WTC11 (cell line): ENCODE data around the gene TPK1. TPM values are rescaled to one million over a fixed set of nuclear protein-coding genes. Genes with fewer than 3 reads are reported as not detected.

ENCODE experiments used
- ATAC-seq: fragments of 200-7000 bp; cut with Tn5 transposase; 2 replicates; pipeline ENCODE4 v1.10.0; 2021; ENCODE audit warnings: mild to moderate bottlenecking, moderate library complexity
- CTCF ChIA-PET: fragments of 300-600 bp; sonication (Branson Sonifier 250); formaldehyde crosslinking; loops from one replicate; lab custom pipeline; 2021; ENCODE audit warnings: antibody characterized with exemption; lab: Charles Lee
- POLR2A ChIA-PET: fragments of 350-600 bp; sonication (Branson Sonifier 250); formaldehyde crosslinking; loops from one replicate; lab custom pipeline; 2021; ENCODE audit warnings: antibody characterized with exemption; lab: Charles Lee
- DNase-seq: peaks from one replicate; pipeline ENCODE4 v3.0.0; 2021; ENCODE audit warnings: low spot score
- H3K27ac Mint-ChIP-seq: 2 replicates; pipeline ENCODE4 v1.8.0; 2021; ENCODE audit warnings: mixed read lengths
- H3K27me3 Mint-ChIP-seq: 2 replicates; pipeline ENCODE4 v1.8.0; 2021; ENCODE audit warnings: low read depth, mild to moderate bottlenecking, moderate library complexity, mixed read lengths
- H3K36me3 Mint-ChIP-seq: 2 replicates; pipeline ENCODE4 v1.8.0; 2021; ENCODE audit warnings: mixed read lengths
- H3K4me1 Mint-ChIP-seq: 2 replicates; pipeline ENCODE4 v1.8.0; 2022; ENCODE audit warnings: mixed read lengths
- H3K4me3 Mint-ChIP-seq: 2 replicates; pipeline ENCODE4 v1.8.0; 2021; ENCODE audit warnings: mild to moderate bottlenecking, moderate library complexity, mixed read lengths
- H3K9me3 Mint-ChIP-seq: 2 replicates; pipeline ENCODE4 v1.8.0; 2021; ENCODE audit warnings: mixed read lengths
- AR ChIP-seq: fragments of 250-450 bp; sonication (Bioruptor Pico); IDR thresholded peaks from 2 replicates; pipeline ENCODE4 v1.9.0; 2021; ENCODE audit warnings: mild to moderate bottlenecking
- ARID4B ChIP-seq: sonication (generic); formaldehyde crosslinking; IDR thresholded peaks from 2 replicates; pipeline ENCODE4 v1.8.0; 2023; ENCODE audit warnings: missing genetic modification reagents, mild to moderate bottlenecking, borderline replicate concordance
- CREM ChIP-seq: sonication (generic); formaldehyde crosslinking; IDR thresholded peaks from 2 replicates; pipeline ENCODE4 v1.8.1; 2022; ENCODE audit warnings: mild to moderate bottlenecking, missing genetic modification reagents, moderate library complexity
- ETV6 ChIP-seq: sonication (generic); formaldehyde crosslinking; IDR thresholded peaks from 2 replicates; pipeline ENCODE4 v1.8.1; 2022; ENCODE audit warnings: mild to moderate bottlenecking, missing genetic modification reagents
- GRHL2 ChIP-seq: fragments of 250-450 bp; sonication (Bioruptor Pico); IDR thresholded peaks from 2 replicates; pipeline ENCODE4 v1.8.0; 2022; ENCODE audit warnings: mild to moderate bottlenecking, moderate library complexity; ENCODE audit not compliant: insufficient replicate concordance, severe bottlenecking
- JAZF1 ChIP-seq: fragments of 250-450 bp; sonication (Bioruptor Pico); IDR thresholded peaks from 2 replicates; pipeline ENCODE4 v1.9.0; 2021; ENCODE audit warnings: moderate library complexity, mild to moderate bottlenecking, inconsistent platforms
- MLX ChIP-seq: sonication (generic); formaldehyde crosslinking; IDR thresholded peaks from 2 replicates; pipeline ENCODE4 v1.8.1; 2023; ENCODE audit warnings: mild to moderate bottlenecking, missing genetic modification reagents, moderate library complexity
- SMAD4 ChIP-seq: sonication (generic); formaldehyde crosslinking; IDR thresholded peaks from 2 replicates; pipeline ENCODE4 v1.8.0; 2022; ENCODE audit warnings: mild to moderate bottlenecking, missing genetic modification reagents
- ZMAT4 ChIP-seq: fragments of 250-450 bp; sonication (Bioruptor Pico); IDR thresholded peaks from 2 replicates; pipeline ENCODE4 v1.9.0; 2021; ENCODE audit warnings: mild to moderate bottlenecking
- ZNF138 ChIP-seq: sonication (generic); formaldehyde crosslinking; conservative IDR thresholded peaks from 2 replicates; pipeline ENCODE4 v1.8.1; 2022; ENCODE audit warnings: mild to moderate bottlenecking, moderate library complexity, missing genetic modification reagents
- ZNF281 ChIP-seq: sonication (generic); formaldehyde crosslinking; IDR thresholded peaks from 2 replicates; pipeline ENCODE4 v1.8.0; 2023; ENCODE audit warnings: mild to moderate bottlenecking, missing genetic modification reagents
- ZNF425 ChIP-seq: fragments of 250-450 bp; sonication (Bioruptor Pico); conservative IDR thresholded peaks from 2 replicates; pipeline ENCODE4 v1.9.0; 2021; ENCODE audit warnings: mild to moderate bottlenecking
- ZNF512 ChIP-seq: sonication (generic); formaldehyde crosslinking; IDR thresholded peaks from 2 replicates; pipeline ENCODE4 v1.8.1; 2022; ENCODE audit warnings: missing genetic modification reagents, borderline replicate concordance
- total RNA-seq: library from RNA; stranded (reverse); gene quantifications from 3 replicates; pipeline ENCODE4 v1.2.3, GENCODE V29; 2021

TPK1 gene
- total RNA-seq, 1 experiment from 2014 or later = 2.7 TPM

- CTCF ChIA-PET = no interaction called here
Observed at GRCh38 chr7:144483189-144483588, 352.7 kb downstream of the TPK1 start.

More at GRCh38 chr7:144483189-144483588, 352.7 kb downstream of the TPK1 start:
- H3K27ac Mint-ChIP-seq = 0 out of 2 replicates have a peak overlapping the region, but pooled peaks have one; percentile 44
- DNase-seq = no peak
- no peak for TF ChIP-seq ZMAT4 (CRISPR knock-in tag)
- TF ChIP-seq SMAD4 = no peak
- no peak for TF ChIP-seq ZNF138 (CRISPR knock-in tag)
- TF ChIP-seq AR (CRISPR knock-in tag) = no peak
- no peak for TF ChIP-seq JAZF1
- no peak for TF ChIP-seq MLX (CRISPR knock-in tag)
- no peak for TF ChIP-seq ZNF512
- TF ChIP-seq ZNF425 = no peak
- TF ChIP-seq CREM = no peak
- TF ChIP-seq GRHL2 (CRISPR knock-in tag) = no peak
- TF ChIP-seq ZNF281 (CRISPR knock-in tag) = no peak
- no peak for TF ChIP-seq ETV6 (CRISPR knock-in tag)
- no peak for TF ChIP-seq ARID4B (CRISPR knock-in tag)
- H3K27me3 Mint-ChIP-seq = no peaks in the 10 kb centered on the region
- peaks cover 8% of the 10 kb centered on the region for H3K9me3 Mint-ChIP-seq
- peaks cover 18% of the 10 kb centered on the region for H3K4me1 Mint-ChIP-seq
- POLR2A ChIA-PET = no interaction called here
- H3K36me3 Mint-ChIP-seq = peaks cover 6% of the 10 kb centered on the region; the same call in 1 of the 2 replicates
- H3K4me3 Mint-ChIP-seq = no peak overlapping the region
- ATAC-seq = no peak
